CD4-positive, alpha-beta T cell treated with Interleukin-10 for 1 hour (primary cell): ENCODE measurements around the gene CABP4.

ENCODE experiments used
- DNase-seq: peaks from one replicate; pipeline ENCODE4 v3.0.0-alpha.2; 2020

Gene CABP4

GRCh38 chr11:67483831-67484665, 28.9 kb downstream of the CABP4 start:
- peak; percentile 65 for DNase-seq

DNA sequence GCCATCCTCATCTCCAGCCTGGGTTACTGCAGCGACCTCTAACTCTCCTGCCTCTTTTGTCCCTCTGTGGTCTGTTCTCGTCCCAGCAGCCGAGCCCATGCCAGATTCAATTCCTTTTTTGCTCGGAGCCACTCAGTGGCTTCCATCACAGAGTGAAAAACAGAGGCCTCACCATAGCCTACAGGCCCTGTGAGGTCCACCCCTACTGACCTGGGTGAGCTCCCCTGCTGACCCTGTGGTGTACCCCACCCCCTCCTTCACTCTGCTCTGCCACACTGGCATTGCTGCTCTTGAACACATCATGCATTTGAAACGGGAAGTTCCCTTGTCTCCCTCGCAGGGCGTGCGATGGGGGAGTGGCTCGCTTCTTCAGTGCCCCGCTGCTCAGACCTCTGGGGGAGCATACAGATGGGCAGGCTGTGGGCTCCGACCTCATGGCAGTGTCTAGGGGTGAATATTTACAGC, 29.7 kb downstream of the CABP4 start:
- DNase-seq = peak; percentile 71

DNA sequence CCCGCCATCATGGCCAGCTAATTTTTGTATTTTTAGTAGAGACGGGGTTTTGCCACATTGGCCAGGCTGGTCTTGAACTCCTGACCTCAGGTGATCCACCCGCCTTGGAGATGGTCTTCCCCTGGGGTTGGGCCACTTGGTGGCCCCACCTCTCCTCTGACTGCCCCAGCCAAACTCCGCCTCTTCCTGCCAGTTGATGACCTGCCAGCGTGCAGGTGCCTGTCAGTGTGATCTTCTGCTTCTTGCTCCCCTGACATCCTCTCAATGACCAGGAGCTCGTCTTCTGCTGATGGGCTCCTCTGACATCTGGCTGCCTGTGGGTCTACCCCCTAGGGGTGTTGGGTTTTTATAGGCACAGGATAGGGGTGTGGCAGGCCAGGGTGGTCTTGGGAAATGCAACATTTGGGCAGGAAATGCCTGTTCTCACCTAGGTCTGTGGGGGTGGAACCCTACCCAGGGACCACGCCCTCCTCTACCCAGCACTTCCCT, 30.8 kb downstream of the CABP4 start:
- DNase-seq = peak; percentile 81

- peak; percentile 47 for DNase-seq
Measured at GRCh38 chr11:67486481-67487195, 31.5 kb downstream of the CABP4 start.

DNA sequence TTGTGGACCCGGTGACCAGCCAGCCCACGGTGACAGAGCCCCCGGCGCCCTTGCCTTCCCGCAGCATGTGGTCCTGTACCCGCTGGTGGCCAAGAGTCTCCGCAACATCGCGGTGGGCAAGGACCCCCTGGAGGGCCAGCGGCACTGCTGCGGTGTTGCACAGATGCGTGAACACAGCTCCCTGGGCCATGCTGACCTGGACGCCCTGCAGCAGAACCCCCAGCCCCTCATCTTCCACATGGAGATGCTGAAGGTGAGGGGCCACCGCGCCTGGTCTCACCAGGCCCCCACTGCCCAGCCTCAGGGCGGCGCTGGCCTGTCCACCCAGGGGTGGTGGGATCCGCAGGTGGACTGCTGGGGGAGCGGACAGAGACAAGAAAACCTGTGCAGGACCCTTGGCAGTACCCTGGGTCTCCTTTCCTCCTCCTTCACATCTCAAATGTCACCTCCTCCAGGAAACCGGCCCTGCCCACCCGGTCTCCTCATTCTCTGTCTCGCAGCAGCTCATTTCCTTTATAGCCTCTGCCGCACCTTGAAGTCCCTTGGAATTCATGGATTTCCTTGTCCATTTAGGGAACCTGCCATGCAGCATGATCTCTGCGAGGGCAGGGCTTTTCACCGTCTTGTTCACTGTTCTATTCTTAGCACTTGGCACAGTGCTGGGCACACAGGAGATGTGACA, 34.2 kb downstream of the CABP4 start:
- DNase-seq = no peak

GRCh38 chr11:67489885-67490726, 35.0 kb downstream of the CABP4 start:
- DNase-seq = no peak

- no peak for DNase-seq
Measured at GRCh38 chr11:67490727-67491065, 35.5 kb downstream of the CABP4 start.

- DNase-seq = no peak
Measured at GRCh38 chr11:67491276-67492068, 36.3 kb downstream of the CABP4 start.

- DNase-seq = no peak
Measured at GRCh38 chr11:67492069-67492727, 37.0 kb downstream of the CABP4 start.

GRCh38 chr11:67492801-67493547, 37.8 kb downstream of the CABP4 start:
- no peak for DNase-seq

DNA sequence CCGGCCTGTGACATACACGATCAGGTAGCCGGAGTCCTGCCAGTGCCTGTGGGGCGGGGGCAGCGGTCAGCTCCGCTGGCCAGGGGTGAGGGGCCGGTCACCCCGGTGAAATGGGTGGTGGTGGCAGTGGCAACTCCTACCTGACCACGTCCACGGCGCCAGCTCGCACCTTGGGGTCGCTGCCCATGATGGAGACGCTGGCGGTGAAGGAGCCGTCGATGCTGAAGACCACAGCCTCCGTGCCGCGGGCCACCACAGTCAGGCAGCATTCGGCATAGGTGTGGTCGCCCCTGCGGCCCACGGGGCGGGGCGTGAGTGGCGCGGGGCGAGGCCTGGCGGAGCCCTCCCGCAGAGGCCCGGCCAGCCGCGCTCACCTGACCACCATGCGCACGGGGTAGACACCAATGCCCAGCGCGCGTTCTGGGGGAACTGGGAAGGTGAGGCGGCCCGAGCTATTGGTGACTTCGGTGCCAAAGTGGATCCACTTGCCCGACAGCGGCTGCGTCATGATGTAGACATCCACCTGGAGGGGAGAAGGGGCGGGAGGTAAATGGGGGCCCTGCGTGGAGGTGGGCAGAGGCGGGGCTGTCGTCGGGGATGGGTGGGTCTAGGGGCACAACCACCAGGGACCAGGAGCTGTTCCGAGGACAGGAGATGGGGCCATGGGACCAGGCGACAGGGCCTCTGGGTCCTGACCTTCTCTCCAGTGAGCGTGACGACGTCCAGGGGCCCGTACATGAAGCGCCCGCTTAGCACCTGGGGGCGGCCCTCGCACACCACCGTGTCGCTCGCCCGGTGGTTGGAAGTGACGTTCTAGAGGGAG, 38.6 kb downstream of the CABP4 start:
- DNase-seq = no peak

- DNase-seq = no peak
Measured at GRCh38 chr11:67494371-67495233, 39.4 kb downstream of the CABP4 start.

- no peak for DNase-seq
Measured at GRCh38 chr11:67495234-67496005, 40.3 kb downstream of the CABP4 start.

- no peak for DNase-seq
Measured at GRCh38 chr11:67496113-67496512, 41.0 kb downstream of the CABP4 start.

- DNase-seq = no peak
Measured at GRCh38 chr11:67497656-67498291, 42.6 kb downstream of the CABP4 start.

GRCh38 chr11:67498544-67498972, 43.4 kb downstream of the CABP4 start:
- no peak for DNase-seq
